HG03045 (cell line): ENCODE results near the gene FAM50A.

Experiments used
- ATAC-seq: cut with Tn5 transposase; IDR thresholded peaks from one replicate; pipeline ENCODE4 v1.9.1; 2021; ENCODE audit warnings: mild to moderate bottlenecking, moderate library complexity; ENCODE audit not compliant: unreplicated experiment

Gene FAM50A

GRCh38 chrX:154412468-154412867 lies 31.5 kb upstream of the FAM50A start:
- no peak for ATAC-seq

GRCh38 chrX:154413142-154413541 lies 30.8 kb upstream of the FAM50A start:
- ATAC-seq, result no peak

GRCh38 chrX:154417157-154417556 lies 26.8 kb upstream of the FAM50A start:
- ATAC-seq, result no peak

DNA sequence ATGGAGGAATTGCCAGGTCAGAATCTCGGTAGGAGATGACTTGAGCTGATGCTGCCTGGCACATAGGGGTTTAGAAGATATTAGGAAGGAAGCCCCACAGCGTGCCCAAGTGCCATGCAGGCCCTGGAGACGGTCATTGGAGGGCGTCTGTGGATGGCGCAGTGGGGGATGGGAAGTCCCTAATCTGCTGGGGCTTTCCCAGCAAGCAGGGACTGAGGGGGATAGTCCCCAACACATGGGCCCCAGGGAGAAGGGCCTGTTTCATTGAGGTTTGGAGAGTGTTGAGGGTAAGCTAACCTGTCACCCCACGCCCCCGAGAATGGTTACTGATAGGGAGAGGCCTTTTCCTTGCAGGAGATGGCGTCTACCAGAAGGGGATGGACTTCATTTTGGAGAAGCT lies 24.8 kb upstream of the FAM50A start:
- no peak for ATAC-seq

- ATAC-seq, result no peak
Measured at GRCh38 chrX:154419688-154420401, 24.1 kb upstream of the FAM50A start.

- no peak for ATAC-seq
Measured at GRCh38 chrX:154420402-154420756, 23.6 kb upstream of the FAM50A start.

DNA sequence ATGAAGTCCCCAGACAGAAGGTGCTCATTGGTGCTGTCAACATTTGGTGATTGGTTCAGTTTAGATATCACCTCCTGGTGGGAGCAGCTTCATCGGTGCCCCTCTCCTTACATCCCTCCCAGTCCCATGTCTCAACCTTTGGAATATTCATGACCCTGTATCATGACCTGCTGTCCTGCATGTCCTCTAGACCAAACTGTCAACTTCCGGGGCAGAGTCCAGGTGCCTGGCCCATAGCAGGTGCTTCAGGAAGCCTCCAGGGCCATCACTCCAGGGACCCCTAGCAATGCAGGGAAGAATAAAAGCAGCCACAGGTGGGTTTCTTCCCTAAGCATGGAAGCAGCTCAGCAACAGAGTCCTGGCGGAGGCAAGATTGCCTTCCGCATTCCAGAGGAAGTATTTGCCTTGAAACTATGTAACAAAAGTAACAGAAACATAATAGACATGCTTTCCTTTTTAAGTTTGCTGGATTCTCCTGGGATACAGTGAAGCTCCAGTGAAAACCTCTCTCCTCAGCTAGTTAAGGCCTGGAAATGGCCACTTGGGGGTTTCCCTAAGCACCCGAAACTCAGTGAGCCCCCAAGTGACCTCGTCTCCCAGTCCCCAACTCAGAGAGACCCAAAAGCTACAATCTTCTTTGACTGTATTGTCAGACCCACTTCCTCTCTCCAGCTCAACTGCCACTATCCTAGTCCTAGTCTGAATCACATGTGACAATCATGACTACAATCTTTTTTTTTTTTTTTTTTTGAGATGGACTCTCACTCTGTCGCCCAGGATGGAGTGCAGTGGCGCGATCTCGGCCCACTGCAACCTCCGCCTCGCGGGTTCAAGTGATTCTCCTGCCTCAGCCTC lies 16.8 kb upstream of the FAM50A start:
- ATAC-seq, result no peak

DNA sequence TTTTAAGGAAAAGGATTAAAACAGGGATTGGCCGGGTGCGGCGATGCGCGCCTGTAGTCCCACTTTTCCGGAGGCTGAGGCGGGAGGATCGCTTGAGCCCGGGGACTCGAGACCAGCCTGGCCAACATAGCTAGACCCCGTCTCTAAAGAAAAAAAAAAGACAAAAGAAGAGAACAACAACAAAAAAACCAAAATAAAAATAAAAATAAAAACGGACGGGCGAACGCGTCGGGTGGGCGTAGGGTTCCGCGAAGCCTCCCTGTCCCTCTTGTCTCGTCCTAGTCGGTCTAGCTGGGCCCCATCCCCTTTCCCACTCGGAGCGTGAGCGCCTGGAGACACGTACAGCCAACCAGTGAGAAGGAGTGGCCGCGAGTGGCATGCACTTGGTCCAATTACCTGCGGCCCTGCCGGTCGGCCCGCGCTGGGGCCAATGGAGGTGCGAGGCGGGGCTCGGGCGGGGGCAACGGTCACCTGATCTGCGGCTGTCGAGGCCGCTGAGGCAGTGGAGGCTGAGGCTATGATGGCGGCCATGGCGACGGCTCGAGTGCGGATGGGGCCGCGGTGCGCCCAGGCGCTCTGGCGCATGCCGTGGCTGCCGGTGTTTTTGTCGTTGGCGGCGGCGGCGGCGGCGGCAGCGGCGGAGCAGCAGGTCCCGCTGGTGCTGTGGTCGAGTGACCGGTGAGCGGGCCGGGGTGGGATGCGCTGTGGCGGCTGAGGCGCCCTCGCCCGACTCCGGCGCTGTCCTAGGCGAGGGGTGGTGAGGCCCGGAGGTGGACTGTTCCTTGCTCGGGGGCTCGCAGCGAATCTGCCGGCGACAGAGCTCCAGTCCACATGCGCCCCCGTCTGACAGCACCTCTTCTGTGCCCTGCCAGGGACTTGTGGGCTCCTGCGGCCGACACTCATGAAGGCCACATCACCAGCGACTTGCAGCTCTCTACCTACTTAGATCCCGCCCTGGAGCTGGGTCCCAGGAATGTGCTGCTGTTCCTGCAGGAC lies 15.5 kb upstream of the FAM50A start, which contains the start of gene ATP6AP1:
Gene ATP6AP1 (plus strand): TSS at position 502 of the 996 bp plus-strand sequence. CDS start 16 bp downstream, at position 518.
- peak; percentile 99 for ATAC-seq

GRCh38 chrX:154429711-154430110 lies 14.2 kb upstream of the FAM50A start:
- no peak for ATAC-seq

- no peak for ATAC-seq
Measured at GRCh38 chrX:154430479-154430878, 13.5 kb upstream of the FAM50A start.

- ATAC-seq, result no peak
Measured at GRCh38 chrX:154430916-154431315, 13.0 kb upstream of the FAM50A start.

DNA sequence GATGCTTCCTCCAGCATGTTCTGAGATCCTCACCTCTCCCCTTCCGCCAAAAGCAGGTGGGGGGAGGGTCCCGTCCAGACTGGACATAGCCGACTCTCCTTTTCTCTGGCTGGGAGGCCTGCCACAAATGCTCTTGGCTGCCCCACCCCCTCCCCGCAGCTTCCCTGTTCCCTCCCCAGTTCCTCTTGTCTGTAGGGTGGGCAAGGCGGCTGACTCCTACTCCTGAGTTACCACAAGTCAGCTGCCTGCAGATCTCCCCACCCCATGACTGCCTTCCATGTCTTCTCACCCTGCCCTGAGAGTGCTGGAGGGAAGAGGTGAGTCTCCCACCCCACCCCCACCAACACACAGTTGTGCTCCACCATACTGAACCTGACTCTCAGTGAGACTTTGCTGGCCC lies 12.6 kb upstream of the FAM50A start:
- no peak for ATAC-seq

- no peak for ATAC-seq
Measured at GRCh38 chrX:154432210-154432609, 11.7 kb upstream of the FAM50A start.

DNA sequence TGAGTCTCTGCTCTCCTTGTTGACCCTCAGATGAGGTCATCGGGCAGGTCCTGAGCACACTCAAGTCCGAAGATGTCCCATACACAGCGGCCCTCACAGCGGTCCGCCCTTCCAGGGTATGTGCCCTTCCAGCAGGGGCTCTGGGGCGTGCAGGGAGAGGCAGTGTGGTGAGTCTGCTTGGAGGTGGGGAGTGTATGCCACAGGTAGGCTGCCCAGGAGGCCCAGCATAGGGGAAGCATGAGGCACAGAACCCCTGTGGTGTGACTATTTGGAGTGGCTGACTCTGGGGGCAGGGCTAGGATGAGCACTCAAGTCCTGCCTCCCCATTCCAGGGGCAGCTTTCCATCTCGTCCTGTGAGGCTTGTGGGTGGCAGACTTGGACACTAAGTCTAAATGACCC lies 10.3 kb upstream of the FAM50A start:
- no peak for ATAC-seq

DNA sequence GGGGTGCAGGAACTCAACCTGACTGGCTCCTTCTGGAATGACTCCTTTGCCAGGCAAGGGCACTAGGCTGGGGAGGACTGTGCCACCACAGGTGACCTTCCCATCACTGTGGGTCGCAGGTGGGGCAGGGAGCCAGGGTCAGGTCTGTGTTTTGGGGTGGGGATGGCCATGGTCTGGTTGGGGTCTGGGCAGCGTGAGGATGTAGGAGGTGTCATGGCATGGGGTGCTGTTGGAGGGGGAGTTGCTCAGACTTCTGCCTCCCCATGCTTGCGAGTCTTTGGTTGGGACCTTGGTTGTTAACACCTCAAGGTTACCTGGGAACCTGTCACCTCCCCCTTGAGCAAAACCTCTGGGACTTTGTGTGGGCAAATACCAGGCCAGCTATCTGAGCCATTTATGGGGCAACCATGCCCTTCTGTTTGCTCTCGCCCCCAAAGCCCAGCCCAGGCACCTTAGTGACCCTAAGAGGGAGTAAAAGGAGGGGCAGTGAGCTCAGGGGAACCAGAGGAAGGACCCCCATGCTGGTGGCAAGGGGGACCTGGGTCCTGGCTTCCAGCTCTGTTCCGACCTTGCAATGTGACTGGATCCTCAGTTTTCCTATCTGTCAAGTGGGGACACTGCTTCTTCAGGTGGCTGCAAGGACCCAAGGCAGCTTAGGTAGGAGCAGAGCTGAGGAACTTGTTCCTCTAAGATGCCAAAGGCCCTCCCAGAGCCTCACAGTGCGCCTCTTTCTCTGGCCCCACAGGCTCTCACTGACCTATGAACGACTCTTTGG lies 9.4 kb upstream of the FAM50A start:
- ATAC-seq, result no peak

DNA sequence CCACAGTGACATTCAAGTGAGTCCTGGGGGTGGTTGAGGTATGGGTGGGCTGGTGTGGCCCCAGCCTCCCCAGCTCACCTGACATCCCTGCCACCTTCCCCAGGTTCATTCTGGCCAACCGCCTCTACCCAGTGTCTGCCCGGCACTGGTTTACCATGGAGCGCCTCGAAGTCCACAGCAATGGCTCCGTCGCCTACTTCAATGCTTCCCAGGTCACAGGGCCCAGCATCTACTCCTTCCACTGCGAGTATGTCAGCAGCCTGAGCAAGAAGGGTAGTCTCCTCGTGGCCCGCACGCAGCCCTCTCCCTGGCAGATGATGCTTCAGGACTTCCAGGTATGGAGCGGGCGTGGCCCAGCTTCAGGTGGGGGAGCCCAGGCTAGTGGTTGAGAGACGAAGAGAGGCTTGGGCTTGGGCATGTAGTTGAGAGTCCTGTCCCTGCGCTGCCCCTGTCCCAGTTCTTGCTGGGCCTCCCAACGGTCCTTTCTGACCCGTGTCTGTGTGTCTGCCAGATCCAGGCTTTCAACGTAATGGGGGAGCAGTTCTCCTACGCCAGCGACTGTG lies 8.7 kb upstream of the FAM50A start:
- ATAC-seq, result no peak

DNA sequence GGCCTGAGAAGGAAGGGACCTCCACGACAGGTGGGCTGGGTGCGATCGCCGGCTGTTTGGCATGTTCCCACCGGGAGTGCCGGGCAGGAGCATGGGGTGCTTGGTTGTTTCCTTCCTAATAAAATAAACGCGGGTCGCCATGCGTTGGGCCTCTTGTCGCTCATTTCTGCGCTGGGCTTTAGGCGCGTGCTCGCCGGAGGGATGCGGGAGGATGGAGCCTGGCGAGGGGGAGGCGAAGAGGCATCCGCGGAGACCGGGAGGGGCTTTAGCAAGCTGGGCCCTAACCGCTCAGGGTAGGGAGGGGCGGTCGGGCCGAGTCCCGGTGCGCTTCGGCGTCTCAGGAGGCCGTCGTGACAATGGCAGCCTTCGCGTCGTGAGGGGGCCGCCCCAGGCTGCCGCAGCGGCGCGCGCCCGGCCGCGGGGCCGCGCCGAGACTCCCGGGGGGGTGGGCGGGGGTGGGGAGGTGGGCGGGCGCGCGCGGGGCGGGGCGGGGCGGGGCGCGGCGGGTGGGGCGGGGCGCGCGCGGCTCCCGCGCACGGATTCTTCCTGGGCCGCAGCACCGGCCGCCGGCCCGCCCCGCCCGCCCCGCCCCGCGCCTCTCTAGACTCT lies 7.5 kb upstream of the FAM50A start:
- ATAC-seq, result peak; percentile 46

- peak; percentile 40 for ATAC-seq
Measured at GRCh38 chrX:154436983-154437752, 6.8 kb upstream of the FAM50A start, which contains the start of gene GDI1. TSS of gene GDI1 (plus strand) at chrX:154437154. CDS start at chrX:154437255, 101 bp downstream.
